HL-60 (cell line): ENCODE data around the gene D2HGDH.

Source experiments
- DNase-seq, 2 experiments: peaks; one replicate each; pipeline ENCODE4 v3.0.0-alpha.2; 2010 to 2020; ENCODE audit warnings: low read depth in 1 of 2, low spot score in 1 of 2
- H3K27ac ChIP-seq: fragments of 250-450 bp; sonication (Bioruptor Pico); replicated peaks from 2 replicates; pipeline ENCODE4 v1.5.1; 2020; ENCODE audit warnings: mild to moderate bottlenecking, moderate library complexity
- H3K27me3 ChIP-seq: fragments of 250-450 bp; sonication (Bioruptor Pico); 2 replicates; pipeline ENCODE4 v1.5.1; 2021; ENCODE audit warnings: mild to moderate bottlenecking, moderate library complexity; ENCODE audit not compliant: insufficient read depth, poor library complexity, severe bottlenecking
- H3K4me3 ChIP-seq: replicated peaks from 2 replicates; pipeline ENCODE4 v1.5.1; 2011; ENCODE audit warnings: mild to moderate bottlenecking, control low read depth, low read length; ENCODE audit not compliant: insufficient read depth
- GABPA ChIP-seq: IDR thresholded peaks from 2 replicates; pipeline ENCODE4 v1.6.1; 2012; ENCODE audit warnings: low read depth
- POLR2AphosphoS5 ChIP-seq: IDR thresholded peaks from 2 replicates; pipeline ENCODE4 v1.6.1; 2012; ENCODE audit warnings: low read depth
- REST ChIP-seq: IDR thresholded peaks from 2 replicates; pipeline ENCODE4 v1.6.1; 2012; ENCODE audit warnings: low read depth; ENCODE audit not compliant: insufficient replicate concordance
- SPI1 ChIP-seq: IDR thresholded peaks from 2 replicates; pipeline ENCODE4 v1.6.1; 2012; ENCODE audit warnings: low read depth, mild to moderate bottlenecking, borderline replicate concordance
- TF ChIP-seq, protein P1 (sequence below): IDR thresholded peaks from one replicate; pipeline ENCODE4 v1.5.1; 2011; ENCODE audit warnings: low read length, control low read depth, inconsistent platforms; ENCODE audit not compliant: insufficient read depth

D2HGDH gene

DNA sequence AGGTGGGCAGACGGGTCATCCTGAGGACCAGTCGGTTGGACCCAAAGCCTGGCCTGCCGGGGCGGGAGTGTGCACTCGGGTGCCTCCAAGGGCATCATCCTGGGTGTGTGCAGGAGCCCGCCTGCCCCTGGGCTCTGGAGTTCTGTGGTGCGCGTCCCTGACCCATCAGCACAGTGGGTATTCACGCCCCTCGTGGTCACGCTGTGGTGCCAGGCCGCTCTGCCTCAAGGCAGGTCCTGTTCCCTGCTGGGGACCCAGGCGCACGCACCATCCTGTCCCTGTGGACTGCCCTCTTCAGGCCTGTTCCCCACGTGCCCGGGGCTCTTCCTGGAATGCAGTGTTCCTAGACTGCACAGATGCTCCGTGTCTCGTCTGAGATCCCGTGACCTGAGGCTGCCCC is 14.3 kb upstream of the D2HGDH start:
- H3K27ac ChIP-seq: no peak overlapping the region
- no peak for TF ChIP-seq POLR2AphosphoS5
- TF ChIP-seq GABPA: no peak
- no peak for TF ChIP-seq REST
- TF ChIP-seq SPI1: no peak
- TF ChIP-seq, protein P1, sequence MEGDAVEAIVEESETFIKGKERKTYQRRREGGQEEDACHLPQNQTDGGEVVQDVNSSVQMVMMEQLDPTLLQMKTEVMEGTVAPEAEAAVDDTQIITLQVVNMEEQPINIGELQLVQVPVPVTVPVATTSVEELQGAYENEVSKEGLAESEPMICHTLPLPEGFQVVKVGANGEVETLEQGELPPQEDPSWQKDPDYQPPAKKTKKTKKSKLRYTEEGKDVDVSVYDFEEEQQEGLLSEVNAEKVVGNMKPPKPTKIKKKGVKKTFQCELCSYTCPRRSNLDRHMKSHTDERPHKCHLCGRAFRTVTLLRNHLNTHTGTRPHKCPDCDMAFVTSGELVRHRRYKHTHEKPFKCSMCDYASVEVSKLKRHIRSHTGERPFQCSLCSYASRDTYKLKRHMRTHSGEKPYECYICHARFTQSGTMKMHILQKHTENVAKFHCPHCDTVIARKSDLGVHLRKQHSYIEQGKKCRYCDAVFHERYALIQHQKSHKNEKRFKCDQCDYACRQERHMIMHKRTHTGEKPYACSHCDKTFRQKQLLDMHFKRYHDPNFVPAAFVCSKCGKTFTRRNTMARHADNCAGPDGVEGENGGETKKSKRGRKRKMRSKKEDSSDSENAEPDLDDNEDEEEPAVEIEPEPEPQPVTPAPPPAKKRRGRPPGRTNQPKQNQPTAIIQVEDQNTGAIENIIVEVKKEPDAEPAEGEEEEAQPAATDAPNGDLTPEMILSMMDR: no peak
- H3K27me3 ChIP-seq: no peaks in the 10 kb centered on the region
- no peak for DNase-seq
- H3K4me3 ChIP-seq: no peak overlapping the region

- TF ChIP-seq SPI1 (no peak), POLR2AphosphoS5 (no peak)
- TF ChIP-seq, protein P1: no peak
- Histone ChIP-seq H3K4me3 (no peak overlapping the region), H3K27ac (no peak overlapping the region), H3K27me3 (no peaks in the 10 kb centered on the region)
- no peak for DNase-seq
These were observed 13.9 kb upstream of the D2HGDH start for GRCh38 chr2:241720560-241720959.

- TF ChIP-seq REST (no peak), SPI1 (no peak), POLR2AphosphoS5 (peak; percentile 14; the same call in 1 of the 2 replicates), GABPA (no peak)
- TF ChIP-seq, protein P1: no peak
- H3K27me3 ChIP-seq: no peaks in the 10 kb centered on the region
- H3K27ac ChIP-seq: no peak overlapping the region
- no peak for DNase-seq
- no peak overlapping the region for H3K4me3 ChIP-seq
These were observed 12.6 kb upstream of the D2HGDH start for GRCh38 chr2:241721852-241722251.

- no peak overlapping the region for H3K27ac ChIP-seq
- no peak for TF ChIP-seq GABPA
- no peak for TF ChIP-seq REST
- no peak for TF ChIP-seq POLR2AphosphoS5
- no peak for TF ChIP-seq SPI1
- TF ChIP-seq, protein P1: no peak
- DNase-seq: no peak
- H3K27me3 ChIP-seq: no peaks in the 10 kb centered on the region
- no peak overlapping the region for H3K4me3 ChIP-seq
These were observed 11.5 kb upstream of the D2HGDH start for GRCh38 chr2:241722896-241723454.
